Superior temporal gyrus (tissue), 1 donor: ENCODE data around the gene POLD2.
"Not testable (repeated sequence)": the region's sequence is repeated elsewhere in the genome, so short reads cannot be mapped to it uniquely, and the experiment has no call there.

Experiments
- DNase-seq: peaks from one replicate; pipeline ENCODE4 v3.0.0-alpha.2; 2016; ENCODE audit errors: extremely low spot score

Gene POLD2

GRCh38 chr7:44123190-44124003, at the start of gene POLD2:
TSS of gene POLD2 (minus strand) at chr7:44123548. CDS start at chr7:44122053, 1,495 bp downstream.
- peak; percentile 96 for DNase-seq

- DNase-seq = no peak
These were observed 49.6 kb upstream of the POLD2 start for GRCh38 chr7:44172803-44173424.

DNA sequence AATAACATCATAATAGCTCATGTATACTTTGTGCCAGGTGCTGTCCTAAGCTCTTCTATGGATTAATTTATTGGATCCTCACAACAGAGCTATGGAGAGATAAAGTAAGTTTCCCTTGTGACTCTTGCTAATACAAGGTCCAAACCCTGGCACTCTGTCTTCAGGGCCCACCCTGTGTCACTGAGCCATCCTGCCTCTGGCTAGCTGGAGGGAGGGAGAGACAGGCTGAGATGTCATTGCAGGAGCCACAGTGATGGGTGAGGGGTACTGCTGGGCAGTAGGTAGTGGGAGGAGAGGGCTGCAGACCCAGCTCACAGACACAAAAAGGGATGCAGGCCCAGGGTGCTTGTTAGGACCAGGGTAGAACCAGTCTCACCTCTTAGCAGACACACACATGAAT, 49.0 kb upstream of the POLD2 start:
- no peak for DNase-seq

- not testable (repeated sequence) for DNase-seq
These were observed 48.6 kb upstream of the POLD2 start for GRCh38 chr7:44171901-44172300.

DNA sequence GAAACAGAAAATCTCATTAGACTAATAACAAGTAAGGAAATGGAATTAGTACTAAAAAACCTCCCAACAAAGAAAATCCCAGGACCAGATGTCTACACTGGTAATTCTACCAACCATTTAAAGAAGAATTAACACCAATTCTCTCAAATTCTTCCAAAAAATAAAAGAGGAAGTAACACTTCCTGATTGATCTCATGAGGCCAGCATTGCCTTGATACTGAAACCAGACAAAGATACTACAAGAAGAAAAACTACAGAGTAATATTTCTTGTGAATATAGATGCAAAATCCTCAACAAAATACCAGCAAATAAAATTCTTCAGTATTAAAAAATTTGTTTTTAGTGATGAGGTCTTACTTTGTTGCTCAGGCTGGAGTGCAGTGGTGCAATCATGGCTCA, 44.6 kb upstream of the POLD2 start:
- no peak for DNase-seq

DNA sequence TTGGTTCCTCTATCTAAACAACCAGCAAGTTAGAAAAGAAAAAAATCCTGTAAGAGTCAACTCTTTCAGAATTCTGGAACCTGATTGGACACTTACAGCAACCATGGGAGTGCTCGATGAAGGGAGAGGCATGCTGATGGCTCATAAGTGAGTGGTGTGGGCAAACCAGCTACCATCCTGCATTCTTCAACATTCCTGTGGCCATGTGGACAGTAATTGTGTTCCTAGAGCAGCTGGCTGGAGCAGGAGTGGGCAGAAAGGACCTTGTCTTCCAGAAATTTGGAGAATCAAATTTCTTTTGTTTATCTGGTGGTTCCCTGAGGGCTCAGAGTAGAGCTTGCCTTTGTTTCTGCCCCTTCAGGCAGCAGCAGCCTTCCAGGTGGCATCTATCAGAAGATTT, 40.2 kb upstream of the POLD2 start:
- DNase-seq = no peak

- DNase-seq = no peak
These were observed 39.5 kb upstream of the POLD2 start for GRCh38 chr7:44162785-44163395.

DNA sequence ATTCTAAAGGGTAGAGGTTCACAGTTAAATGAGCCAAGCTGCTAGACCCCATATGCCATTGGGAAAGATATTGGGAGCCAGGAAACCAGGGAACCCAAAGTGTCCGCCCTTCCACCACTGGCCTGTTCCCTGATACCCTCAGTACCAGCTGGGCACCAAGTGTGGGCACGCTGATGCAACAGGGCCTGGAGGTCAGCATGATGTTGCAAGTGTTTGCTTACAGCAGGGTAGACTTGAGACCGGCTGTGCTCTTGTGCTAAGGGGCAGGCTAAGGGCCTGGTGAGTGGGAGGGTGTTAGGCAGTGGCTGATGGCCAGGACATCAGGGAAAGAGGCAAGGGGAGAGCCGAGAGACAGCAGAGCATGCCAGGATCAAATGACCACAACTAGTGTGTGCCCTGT, 38.8 kb upstream of the POLD2 start:
- no peak for DNase-seq

DNA sequence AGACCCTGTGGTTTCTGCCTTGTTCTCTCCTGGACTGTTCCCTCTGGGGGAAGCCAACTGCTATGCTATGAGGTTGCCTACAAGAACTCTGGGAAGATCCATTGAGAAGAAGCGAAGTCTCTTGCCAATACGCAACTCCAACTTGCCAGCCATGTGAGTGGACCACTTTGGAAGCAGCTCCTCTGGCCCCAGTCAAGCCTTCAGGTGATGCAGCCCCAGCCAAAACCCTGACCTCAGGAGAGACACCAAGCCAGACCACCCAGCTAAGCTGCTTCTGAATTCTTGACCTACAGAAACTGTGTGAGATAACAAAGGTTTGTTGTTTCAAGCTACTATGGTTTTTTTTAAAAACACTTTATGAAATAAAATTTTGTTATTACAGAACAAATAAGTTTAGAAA, 38.0 kb upstream of the POLD2 start:
- DNase-seq = no peak

DNA sequence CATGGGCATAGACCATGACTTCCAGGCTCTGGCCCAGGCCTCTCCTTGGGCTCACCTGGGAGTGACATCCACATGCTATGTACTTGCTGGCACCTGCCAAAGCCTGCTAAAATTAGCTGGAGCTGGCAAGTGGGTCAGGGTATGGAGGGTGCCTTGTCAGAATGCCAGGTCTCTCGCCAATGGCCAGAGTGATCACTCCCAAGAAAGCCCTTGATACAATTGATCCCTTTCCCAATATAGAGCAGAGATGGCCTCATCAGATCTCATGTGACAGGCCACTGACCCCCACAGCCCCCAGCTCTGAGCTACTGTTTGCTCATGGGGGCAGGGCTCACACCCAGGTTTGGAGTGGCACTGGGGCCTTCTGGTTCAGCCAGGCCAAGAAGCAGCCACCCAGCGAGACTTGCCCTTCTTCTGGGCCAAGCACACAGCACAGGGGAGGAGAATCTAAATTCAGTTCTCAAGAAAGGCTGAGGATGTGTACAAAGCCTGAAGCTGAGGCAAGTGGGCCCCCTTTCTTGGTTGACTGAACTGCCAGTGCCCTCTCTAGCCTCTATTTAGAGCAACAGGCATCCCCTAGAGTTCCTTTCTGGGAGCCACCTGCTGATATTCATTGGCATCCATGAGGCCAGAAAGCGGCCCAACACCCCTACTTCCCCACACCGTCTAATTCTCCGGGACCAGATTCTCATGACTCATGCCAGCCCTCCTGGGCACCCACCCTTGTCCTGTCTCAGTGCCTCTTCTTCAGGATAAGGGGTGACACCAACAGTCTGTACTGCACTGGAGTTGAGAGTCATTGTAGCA, 36.7 kb upstream of the POLD2 start:
- DNase-seq = no peak

DNA sequence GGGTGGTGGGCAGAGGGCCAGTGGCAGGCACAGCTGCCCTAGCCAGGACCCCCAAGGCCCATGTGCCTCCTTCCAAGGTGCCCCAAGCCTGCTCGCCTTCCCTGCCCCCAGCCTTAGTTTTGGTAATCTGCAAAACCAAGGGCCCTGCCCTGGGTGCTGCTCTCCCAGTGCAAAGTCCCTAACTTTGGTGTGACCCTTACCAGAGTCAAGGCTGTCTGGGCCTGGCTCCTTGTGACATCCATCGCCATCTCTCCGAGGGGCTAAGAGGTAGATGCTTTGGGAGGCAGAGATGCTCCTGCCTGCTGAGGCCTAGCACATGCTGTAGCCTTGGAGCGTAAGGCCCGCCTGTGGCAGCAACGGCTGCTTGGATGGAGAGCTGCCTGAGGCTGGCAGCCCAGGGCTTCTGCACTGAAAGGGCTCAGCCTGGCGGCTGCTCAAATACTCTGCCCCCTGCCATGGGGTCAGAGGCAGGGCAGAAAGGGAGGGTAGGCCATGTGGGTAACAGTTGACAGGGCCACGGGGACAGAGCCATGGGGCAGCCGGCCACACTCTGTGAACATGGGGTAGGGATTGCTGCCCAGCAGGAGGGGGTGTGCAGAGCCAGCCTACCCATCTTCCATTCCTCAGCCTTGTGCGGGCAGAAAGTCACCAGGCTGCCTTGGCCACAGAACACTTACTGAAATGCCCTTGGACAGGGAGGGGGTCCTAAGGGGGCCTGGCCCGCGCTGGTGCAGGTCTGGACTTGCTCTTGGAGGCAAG, 35.7 kb upstream of the POLD2 start:
- DNase-seq = no peak

DNA sequence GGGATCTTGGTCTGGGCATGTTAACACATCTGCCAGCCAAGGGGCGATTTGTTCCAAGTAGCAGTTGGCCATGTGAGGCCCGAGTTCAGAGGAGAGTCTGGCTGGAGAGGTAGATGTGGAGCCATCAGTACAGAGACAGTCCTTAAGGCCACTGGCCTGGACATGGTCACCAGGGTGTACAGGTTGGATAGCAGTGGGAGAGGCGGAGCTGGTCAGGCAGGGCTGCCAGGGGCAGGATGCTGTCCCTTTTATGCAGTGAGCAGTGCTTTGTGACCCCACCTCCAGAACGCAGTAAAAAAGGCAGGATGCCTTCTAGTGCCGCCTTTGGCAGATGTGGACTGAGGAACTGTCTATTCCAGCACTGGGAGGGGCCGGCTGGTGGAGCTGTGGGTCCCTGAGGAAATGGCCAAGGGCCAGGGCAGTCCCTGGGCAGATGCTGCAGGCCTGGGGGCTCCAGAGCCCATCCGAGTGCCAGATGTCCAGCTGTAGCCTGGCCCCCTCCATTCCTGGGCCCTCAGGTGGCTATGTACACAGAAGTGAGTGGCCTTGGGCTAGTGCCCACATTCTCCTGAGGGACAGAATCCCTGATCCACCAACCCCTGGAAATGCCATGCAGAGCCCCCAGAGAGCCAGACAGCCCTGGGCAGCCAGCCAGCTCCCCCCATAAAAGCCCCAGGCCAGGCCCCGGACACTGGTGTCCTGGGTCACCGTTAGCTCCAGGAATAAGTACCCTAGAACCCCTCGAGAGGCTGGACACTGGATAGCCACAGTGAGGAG, 34.9 kb upstream of the POLD2 start:
- DNase-seq = no peak

DNA sequence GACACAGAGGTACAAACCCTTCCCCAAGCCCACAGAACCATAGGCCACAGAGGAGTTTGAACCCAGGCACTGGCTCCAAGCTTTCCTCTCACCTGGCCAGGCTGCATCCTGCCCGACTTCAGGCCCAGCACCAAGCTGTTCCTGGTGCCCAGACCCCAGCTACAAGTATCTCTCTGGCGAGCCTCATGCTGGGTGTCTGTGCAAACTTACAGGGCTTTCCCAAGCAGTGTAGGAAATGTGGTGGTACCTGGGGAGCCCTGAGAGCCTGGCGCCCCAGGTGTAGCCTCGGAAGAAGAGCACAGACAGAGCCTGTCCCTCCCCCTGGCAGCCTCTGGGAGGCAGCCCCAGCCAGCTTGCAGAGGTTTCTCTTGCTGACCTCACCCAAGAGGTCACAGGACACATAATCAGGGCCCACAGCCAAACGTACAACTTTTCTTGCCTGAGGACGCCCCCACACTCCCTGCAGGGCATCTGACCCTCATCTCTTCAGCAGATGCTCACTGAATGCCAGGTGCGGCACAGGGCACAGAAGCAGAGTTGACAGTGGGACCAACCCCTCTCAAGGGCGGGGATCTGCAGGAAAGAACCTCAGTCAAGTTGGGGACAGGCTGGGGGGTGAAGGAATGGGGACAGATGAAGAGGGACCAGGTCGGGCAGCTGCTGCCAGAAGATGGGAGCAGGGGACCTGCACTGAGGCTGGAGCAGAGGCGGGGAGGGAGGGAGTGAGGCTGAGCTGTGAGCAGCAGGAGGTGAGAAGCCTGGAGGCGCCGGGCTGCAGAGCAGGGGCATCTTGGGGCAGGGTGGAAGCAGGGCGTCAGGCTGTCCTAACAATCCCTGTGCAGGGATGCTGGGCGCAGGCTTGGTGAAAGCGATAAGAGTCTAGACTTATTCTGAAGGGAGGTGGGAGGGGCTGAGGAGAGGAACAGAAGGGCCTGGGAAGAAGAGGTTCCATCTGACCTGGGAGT, 34.0 kb upstream of the POLD2 start:
- DNase-seq = no peak

DNA sequence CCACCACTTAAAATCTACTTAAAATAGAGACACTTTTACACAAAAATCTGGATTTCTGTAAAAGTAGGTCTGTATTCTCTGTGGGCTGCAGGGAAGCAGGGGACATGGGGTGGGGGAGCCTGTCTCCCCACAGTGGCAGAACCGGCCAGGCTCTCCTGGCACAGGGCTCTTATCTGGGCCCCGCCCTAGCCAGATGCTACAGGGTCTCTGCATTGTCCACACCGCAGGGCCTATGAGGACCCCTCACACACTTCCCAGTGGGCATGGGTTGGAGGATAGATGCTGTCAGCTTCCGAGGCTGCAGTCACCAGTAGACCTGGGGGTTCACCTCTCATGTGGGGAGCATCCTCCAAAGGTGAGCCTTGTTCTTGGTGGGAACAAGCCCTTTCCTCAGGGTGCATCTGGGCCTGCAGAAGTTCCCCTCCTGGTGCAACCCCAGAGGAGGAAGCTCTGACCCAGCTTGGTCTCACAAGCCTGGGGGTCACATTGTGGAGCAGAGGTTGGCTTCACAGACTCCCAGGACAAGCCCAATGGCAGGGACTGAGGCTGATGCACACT, 33.2 kb upstream of the POLD2 start:
- DNase-seq = no peak

- no peak for DNase-seq
These were observed 32.1 kb upstream of the POLD2 start for GRCh38 chr7:44155191-44156185.

GRCh38 chr7:44154703-44155102, 31.4 kb upstream of the POLD2 start:
- no peak for DNase-seq

GRCh38 chr7:44153948-44154335, 30.6 kb upstream of the POLD2 start:
- DNase-seq = no peak
